ENCODE measurements around the gene APELA. TPM values are rescaled to one million over a fixed set of nuclear protein-coding genes. Genes with fewer than 3 reads are reported as not detected.

Gene APELA
- total RNA-seq = not detected

DNA sequence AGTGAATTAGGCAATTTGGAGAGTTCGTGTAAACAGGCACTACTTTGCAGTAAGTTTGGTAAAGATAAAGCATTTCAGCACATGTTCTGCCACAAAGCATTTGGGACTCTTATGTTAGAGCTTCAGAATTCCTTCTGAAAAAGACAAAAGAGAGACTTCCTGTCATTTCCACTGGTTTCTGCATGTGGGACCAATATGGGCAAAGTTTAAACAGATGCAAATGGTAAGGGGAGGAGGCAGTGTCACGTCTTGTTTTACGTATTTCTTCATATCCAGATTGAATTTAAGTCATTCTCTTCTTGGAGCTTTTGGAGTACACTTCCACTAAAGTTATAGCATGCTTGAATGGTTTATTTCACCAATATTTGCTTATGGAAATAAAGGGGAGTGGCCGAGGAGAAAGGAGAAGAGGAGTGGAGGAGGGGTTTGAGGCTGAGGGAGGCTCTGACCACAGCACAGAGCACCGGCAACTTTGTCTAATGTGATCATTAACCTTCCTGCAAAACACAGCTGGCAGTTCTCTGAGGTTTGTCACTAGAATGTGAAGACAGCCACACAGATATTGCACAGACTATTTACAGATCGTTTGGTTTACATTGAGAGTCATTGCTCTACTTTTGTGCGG, at the start of gene APELA:
Gene APELA (plus strand): TSS at position 479 of the 625 bp plus-strand sequence. CDS start 154 bp downstream, outside the sequence.
- no peak for DNase-seq
- Histone ChIP-seq H3K36me3 (replicated peaks in 1 of 2; ENCODE audit: insufficient read depth in 1 of 2, low read depth in 2 of 2) (no peaks in the 10 kb centered on the region), H3K27ac (no peak within 1 kb of the TSS), H3K4me3 (no peak within 1 kb of the TSS), H3K4me1 (no peaks in the 10 kb centered on the region), H3K27me3 (no peaks in the 10 kb centered on the region), H3K9me3 (no peaks in the 10 kb centered on the region)
- TF ChIP-seq CTCF (IDR thresholded peaks at IDR 0.05) (no peak), POLR2A (IDR thresholded peaks at IDR 0.05) (no peak)
- no peak for ATAC-seq
- WGBS, 2 donors = 21 to 24% methylated on average over 7 of the region's 7 CpGs
- intact Hi-C loops (cut with DNase I) = no loop called here

- WGBS, 2 donors = 67 to 71% methylated on average over 3 of the region's 3 CpGs
Observed at GRCh38 chr4:164828955-164829354, 48.0 kb upstream of the APELA start.

GRCh38 chr4:164846566-164846965, 30.4 kb upstream of the APELA start:
- no peaks in the 10 kb centered on the region for H3K9me3 ChIP-seq
- H3K4me3 ChIP-seq = no peak overlapping the region
- no peaks in the 10 kb centered on the region for H3K27me3 ChIP-seq
- no peak for TF ChIP-seq POLR2A (IDR thresholded peaks at IDR 0.05)
- no peak for TF ChIP-seq CTCF (IDR thresholded peaks at IDR 0.05)
- H3K36me3 ChIP-seq (replicated peaks in 1 of 2; ENCODE audit: insufficient read depth in 1 of 2, low read depth in 2 of 2) = no peaks in the 10 kb centered on the region
- intact Hi-C loops (cut with DNase I) = no loop called here
- no peak for ATAC-seq
- no peak for DNase-seq
- H3K27ac ChIP-seq = no peak overlapping the region
- 45 to 50% methylated on average over 4 of the region's 4 CpGs for whole genome bisulfite sequencing, 2 donors
- H3K4me1 ChIP-seq = no peaks in the 10 kb centered on the region

More at GRCh38 chr4:164828955-164829354, 48.0 kb upstream of the APELA start:
- no peak for DNase-seq
- intact Hi-C loops (cut with DNase I) = no loop called here
- Histone ChIP-seq H3K4me3 (no peak overlapping the region), H3K36me3 (replicated peaks in 1 of 2; ENCODE audit: insufficient read depth in 1 of 2, low read depth in 2 of 2) (no peaks in the 10 kb centered on the region), H3K9me3 (no peaks in the 10 kb centered on the region), H3K27ac (no peak overlapping the region), H3K27me3 (no peaks in the 10 kb centered on the region), H3K4me1 (no peaks in the 10 kb centered on the region)
- ATAC-seq = no peak
- TF ChIP-seq POLR2A (IDR thresholded peaks at IDR 0.05) (no peak), CTCF (IDR thresholded peaks at IDR 0.05) (no peak)

DNA sequence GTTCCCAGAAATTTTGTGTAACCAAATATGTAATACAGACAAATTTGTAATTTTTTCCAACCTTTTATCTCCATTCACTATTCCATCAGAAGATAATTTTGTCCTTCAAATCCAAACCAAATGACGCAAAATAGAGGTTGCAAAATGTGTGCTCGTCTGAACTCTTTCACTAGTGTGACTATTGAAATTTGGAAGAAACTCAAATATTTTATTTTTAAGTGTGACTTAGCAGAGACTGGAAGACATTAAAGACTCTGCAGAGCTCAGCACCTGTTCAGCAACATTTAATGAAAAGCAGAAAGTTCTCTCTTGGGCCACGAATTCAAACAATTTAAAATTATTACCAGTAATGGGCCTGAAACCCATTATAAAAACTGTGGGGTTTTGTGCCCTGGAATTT, 30.0 kb upstream of the APELA start:
- DNase-seq = no peak
- Histone ChIP-seq H3K27me3 (no peaks in the 10 kb centered on the region), H3K4me1 (no peaks in the 10 kb centered on the region), H3K9me3 (no peaks in the 10 kb centered on the region), H3K36me3 (replicated peaks in 1 of 2; ENCODE audit: insufficient read depth in 1 of 2, low read depth in 2 of 2) (no peaks in the 10 kb centered on the region), H3K4me3 (no peak overlapping the region), H3K27ac (no peak overlapping the region)
- WGBS, 2 donors = 33 to 40% methylated on average over 3 of the region's 3 CpGs
- no peak for ATAC-seq
- intact Hi-C loops (cut with DNase I) = no loop called here
- TF ChIP-seq POLR2A (IDR thresholded peaks at IDR 0.05) (no peak), CTCF (IDR thresholded peaks at IDR 0.05) (no peak)

Measured in body of pancreas (tissue), 4 donors.